K562 (cell line): ENCODE data around the gene FBXW8. TPM values are rescaled to one million over a fixed set of nuclear protein-coding genes. Genes with fewer than 3 reads are reported as not detected.

Experiments
- DEAF1 ChIP-seq: fragments of 450-650 bp; formaldehyde crosslinking; IDR thresholded peaks from 2 replicates; pipeline ENCODE4 v1.4.0; 2020; ENCODE audit warnings: mild to moderate bottlenecking, moderate library complexity
- MGA ChIP-seq: fragments of 450-650 bp; IDR thresholded peaks from 2 replicates; pipeline ENCODE4 v1.6.1; 2016; ENCODE audit warnings: mild to moderate bottlenecking, moderate library complexity
- NFYB ChIP-seq: IDR thresholded peaks from 2 replicates; pipeline ENCODE4 v1.6.1; 2011; ENCODE audit warnings: mild to moderate bottlenecking, moderate library complexity; ENCODE audit not compliant: insufficient read length; ENCODE audit errors: extremely low read depth
- ZEB2 ChIP-seq: fragments of 450-650 bp; IDR thresholded peaks from 2 replicates; pipeline ENCODE4 v1.6.1; 2016
- ZNF583 ChIP-seq: fragments of 250-450 bp; sonication (Bioruptor Pico); IDR thresholded peaks from 2 replicates; pipeline ENCODE4 v1.4.0; 2020
- ZNF609 ChIP-seq: sonication (generic); formaldehyde crosslinking; IDR thresholded peaks from 2 replicates; pipeline ENCODE4 v1.8.1; 2023; ENCODE audit warnings: missing genetic modification reagents, mild to moderate bottlenecking, borderline replicate concordance
- polyA plus RNA-seq, 8 experiments: library from polyadenylated mRNA; depleted of rRNA in 4 of 8; stranded (reverse) in 5 of 8; unstranded in 3 of 8; fragments of >200 nt; fragmentation: Nextera tagmentation in 2 of 8; fragmentation: Illumina TruSeq in 1 of 8; extraction: Ambion mirVana in 2 of 8; extraction: Trizol in 1 of 8; gene quantifications; 2 replicates each; pipeline versions ENCODE4 v1.2.1 to v1.2.3, GENCODE V29; 2011 to 2014; ENCODE audit warnings: inconsistent platforms in 1 of 8, missing spikeins in 1 of 8
- total RNA-seq, 7 experiments: library from RNA; depleted of rRNA in 6 of 7; stranded (reverse); fragments of >200 nt in 6 of 7; fragmentation: Illumina TruSeq in 2 of 7; extraction: Trizol in 2 of 7; gene quantifications; 2 replicates each; pipeline versions ENCODE4 v1.2.1 to v1.2.3, GENCODE V29; 2011 to 2021; ENCODE audit warnings: low replicate concordance in 1 of 7

The FBXW8 gene
- total and polyA plus RNA-seq, 9 of the 15 experiments (the other 6 are each of a cell fraction or from before 2014, with no cell fraction given) = 0.58 to 8.3 (median 4.4) TPM

- TF ChIP-seq MGA (peak; percentile 82), NFYB (no peak), ZNF583 (CRISPR knock-in tag) (0 out of 2 replicates have a peak, but pooled peaks have one; percentile 27), ZEB2 (peak; percentile 94), ZNF609 (CRISPR knock-in tag) (no peak), DEAF1 (CRISPR knock-in tag) (no peak)
Measured at GRCh38 chr12:116910645-116911451, at the start of gene FBXW8 (continued).
